ENCODE results near the gene EPB42.
"Not testable (repeated sequence)": the region's sequence is repeated elsewhere in the genome, so short reads cannot be mapped to it uniquely, and the experiment has no call there.

Gene EPB42

DNA sequence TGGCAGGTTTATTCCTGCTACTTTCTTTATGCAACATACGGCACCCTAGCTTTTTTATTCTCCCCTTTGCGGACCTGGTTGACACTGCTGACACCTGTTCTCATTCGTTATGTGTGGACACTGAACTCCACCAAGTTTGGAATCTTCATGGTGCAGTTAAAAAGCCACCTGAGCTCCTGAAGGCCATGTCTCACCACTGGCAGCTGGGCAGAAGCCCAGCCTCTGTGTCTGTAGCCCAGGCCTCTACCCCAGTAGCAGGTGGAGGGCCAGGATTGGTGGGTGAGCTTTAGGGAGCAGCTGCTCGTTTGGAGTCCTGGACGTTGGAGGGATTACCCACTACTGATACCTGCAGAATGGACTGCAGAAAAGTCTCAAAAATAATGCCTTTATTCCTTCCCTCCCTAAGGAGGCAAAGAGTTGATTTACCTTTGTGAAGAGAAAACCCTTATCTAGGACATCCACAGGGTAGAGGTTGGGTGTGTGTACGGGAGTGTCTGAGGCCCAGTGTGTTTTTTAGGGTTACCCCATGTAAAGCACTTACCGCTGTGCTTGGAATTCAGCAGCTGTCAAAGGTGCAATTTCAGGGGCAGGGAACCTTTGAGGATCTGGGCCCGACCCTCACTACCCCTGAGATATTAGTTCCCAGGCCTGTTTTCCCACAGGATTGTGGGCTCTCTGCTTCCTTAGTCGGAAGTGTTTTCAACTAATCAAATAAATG, 36.3 kb downstream of the EPB42 start:
- DNase-seq = no peak

DNA sequence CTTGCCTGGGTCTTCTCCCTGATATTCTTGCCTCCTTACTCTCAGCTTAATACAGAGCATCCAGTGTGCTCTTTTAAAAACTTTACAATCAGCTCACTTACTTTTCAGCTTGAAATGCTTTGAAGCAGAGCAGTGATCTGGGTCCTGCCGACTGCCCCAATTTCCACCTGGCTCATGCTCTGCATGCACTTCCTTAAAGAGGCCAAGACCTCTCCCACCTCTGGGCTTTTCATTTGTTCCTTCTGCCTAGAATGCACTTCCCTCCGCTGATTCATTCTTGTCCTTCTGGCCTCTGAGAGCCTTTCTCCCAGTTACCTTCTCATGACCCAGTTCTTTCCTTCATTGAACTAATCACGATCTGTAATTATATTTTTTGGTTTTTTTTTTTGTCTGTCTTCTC, 37.5 kb downstream of the EPB42 start:
- DNase-seq = no peak

DNA sequence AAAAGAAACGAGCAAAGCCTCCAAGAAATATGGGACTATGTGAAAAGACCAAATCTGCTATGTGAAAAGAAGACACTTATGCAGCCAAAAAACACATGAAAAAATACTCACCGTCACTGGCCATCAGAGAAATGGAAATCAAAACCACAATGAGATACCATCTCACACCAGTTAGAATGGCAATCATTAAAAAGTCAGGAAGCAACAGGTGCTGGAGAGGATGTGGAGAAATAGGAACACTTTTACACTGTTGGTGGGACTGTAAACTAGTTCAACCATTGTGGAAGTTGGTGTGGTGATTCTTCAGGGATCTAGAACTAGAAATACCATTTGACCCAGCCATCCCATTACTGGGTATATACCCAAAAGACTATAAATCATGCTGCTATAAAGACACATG, 43.7 kb downstream of the EPB42 start:
- not testable (repeated sequence) for DNase-seq

DNA sequence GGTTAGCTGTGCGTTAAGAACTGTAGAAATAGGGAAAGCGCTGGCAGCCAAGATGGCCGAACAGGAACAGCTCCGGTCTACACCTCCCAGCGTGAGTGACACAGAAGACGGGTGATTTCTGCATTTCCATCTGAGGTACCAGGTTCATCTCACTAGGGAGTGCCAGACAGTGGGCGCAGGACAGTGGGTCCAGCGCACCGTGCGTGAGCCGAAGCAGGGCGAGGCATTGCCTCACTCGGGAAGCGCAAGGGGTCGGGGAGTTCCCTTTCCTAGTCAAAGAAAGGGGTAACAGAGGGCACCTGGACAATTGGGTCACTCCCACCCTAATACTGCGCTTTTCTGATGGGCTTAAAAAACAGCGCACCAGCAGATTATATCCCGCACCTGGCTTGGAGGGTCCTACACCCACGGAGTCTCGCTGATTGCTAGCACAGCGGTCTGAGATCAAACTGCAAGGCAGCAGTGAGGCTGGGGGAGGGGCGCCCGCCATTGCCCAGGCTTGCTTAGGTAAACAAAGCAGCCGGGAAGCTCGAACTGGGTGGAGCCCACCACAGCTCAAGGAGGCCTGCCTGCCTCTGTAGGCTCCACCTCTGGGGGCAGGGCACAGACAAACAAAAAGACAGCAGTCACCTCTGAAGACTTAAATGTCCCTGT, 45.0 kb downstream of the EPB42 start:
- not testable (repeated sequence) for DNase-seq

DNA sequence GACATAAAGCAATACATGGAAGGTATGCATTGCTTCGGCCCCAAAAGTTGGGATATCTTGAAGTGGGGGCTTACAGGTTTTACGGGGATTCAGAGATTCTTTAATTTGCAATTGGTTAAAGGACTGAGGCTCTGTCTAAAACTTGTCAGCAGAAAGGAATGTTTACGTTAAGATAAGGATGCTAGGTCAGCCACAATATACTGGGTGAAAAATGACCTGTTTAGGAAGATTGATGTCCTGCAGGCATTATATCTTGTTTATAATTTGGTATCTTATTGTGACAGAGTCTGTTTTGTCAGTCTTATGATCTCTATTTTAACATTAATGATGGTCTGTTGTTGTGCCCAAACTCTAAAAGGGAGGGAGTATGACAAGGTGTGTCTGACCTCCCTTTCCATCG, 50.9 kb downstream of the EPB42 start:
- DNase-seq = no peak

DNA sequence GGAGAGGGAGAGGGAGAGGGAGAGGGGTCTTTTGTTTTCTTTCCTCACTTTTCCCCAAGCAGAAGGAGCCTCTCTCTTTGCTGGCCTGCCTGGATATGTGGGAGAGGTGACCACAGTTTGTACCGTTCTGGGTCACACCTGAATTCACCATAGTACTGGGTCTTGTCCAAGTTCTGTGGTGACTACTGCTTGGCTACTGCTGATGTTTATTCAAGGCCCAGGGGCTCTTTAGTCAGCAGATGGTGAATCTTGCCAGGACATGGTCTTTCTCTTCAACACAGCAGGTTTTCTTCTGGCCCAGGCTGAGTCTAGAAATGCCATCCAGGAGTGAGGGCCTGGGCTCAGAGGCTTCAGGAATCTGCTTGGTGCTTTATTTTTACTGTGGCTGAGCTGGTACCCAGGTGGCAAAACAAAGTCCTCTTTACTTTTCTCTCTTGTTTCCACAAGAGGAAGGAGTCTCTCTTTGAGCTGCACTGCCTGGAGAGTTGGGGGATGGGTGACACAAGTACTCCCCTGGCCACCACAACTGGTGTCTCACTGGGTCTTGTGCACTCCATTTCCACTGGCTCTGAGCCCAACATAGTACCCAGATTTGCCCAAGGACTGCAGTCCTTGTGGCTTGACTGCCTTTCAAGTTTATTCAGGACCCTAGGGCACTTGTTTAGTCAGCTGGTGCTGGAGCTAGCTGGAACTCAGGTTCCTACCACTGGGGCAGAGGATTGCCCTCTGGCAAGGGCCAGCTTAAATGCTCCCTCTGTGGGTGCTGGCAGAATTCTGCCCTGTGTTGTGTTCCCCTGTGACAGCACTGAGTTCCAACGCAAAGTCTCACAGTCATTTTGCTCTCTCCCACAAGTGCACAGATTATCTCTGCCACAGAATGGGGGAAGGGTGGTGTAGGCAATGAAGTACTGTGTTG, 52.4 kb downstream of the EPB42 start:
- no peak for DNase-seq

DNA sequence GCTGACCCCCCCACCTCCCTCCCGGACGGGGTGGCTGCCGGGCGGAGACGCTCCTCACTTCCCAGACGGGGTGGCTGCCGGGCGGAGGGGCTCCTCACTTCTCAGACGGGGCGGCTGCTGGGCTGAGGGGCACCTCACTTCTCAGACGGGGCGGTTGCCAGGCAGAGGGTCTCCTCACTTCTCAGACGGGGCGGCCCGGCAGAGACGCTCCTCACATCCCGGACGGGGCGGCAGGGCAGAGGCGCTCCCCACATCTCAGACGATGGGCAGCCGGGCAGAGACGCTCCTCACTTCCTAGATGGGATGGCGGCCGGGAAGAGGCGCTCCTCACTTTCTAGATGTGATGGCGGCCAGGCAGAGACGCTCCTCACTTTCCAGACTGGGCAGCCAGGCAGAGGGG, 53.6 kb downstream of the EPB42 start:
- not testable (repeated sequence) for DNase-seq

DNA sequence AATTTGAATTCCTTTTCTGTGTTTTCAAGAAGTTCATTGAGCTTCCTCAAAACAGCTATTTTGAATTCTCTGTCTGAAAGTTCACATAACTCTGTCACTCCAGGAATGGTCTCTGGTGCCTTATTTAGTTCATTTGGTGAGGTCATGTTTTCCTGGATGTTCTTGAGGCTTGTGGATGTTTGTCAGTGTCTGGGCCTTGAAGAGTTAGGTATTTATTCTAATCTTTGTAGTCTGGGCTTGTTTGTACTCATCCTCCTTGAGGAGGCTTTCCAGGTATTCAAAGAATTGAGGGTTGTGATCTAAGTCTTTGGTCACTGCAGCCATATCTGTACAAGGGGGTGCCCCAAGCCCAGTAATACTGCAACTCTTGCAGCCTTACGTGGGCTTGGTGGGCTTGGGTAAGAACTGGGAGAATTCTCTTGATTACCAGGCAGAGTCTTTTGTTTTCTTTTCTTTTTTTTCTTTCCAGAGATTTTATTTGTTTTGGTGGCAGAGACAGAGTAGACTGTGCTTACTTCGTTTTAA, 55.0 kb downstream of the EPB42 start:
- DNase-seq = no peak

DNA sequence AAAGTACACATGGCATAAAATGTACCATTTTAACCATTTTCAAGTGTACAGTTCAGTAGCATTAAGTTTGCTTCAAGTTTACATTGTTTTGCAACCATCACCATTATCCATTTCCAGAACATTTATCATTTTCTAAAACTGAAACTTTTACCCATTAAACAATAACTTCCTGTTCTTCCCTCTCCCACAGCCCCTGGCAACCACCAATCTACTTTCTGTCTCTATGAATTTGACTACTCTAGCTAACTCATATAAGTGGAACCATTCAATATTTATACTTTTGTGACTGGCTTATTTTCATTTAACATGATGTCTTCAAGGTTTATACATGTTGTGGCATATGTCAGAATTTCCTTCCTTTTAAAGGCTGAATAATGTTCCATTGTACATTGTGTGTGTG, 67.5 kb downstream of the EPB42 start:
- no peak for DNase-seq

DNA sequence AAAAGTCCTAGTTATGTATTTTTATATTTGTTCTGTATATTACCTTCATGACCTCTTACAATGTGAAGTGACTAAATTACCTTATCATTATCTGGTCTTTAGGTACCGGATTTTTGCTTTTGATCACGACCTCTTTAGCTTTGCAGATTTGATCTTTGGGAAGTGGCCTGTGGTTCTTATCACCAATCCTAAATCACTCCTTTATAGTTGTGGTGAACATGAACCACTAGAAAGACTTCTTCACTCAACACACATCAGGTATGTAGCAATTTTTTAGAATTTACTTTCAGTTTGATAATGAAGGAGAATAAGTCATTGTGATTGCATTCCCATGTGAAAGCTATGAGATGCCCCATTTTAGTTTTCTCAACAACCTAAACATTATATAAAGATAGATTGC, 69.1 kb downstream of the EPB42 start:
- DNase-seq = no peak

DNA sequence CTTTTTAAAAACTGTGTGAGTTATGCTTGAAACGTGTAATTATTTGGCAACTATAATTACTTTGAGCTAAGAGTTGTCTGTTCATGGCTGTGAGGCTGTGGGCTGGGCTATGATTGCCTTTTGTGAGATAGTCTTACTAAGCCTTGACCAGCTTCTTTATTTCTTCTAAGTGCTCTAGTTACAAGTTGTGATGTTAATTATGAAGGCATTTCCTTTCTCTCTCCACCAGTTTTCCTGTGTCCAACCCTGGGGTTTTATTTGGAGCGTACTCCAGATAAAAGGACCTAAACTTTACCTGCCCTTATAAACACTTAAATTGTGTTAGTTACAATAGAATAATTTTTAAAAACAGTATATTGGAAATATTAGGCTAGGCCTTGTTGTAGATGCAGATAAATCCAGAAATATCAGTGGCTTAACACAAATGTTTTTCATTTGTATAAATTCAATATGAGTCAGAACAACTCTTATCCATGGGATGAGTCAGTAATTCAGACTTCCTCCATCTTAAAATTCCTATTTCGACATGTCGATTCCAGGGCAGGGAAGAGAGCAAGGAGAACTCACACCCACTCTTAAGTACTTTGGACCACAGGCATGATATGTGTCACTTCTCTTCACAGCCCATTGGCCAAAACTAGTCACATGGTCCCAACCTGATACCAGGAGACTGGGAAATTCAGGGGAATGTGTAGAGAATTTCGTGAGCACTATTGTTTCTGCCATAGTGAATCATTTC, 70.5 kb downstream of the EPB42 start:
- no peak for DNase-seq

Measured in activated CD8-positive, alpha-beta memory T cell treated with anti-CD3 and anti-CD28 coated beads for 24 hours (primary cell).